HL-60 (cell line): ENCODE measurements around the gene PPP1R9A.

Experiments used
- DNase-seq, 2 experiments: peaks; one replicate each; pipeline ENCODE4 v3.0.0-alpha.2; 2010 to 2020; ENCODE audit warnings: low read depth in 1 of 2, low spot score in 1 of 2
- H3K27ac ChIP-seq: fragments of 250-450 bp; sonication (Bioruptor Pico); replicated peaks from 2 replicates; pipeline ENCODE4 v1.5.1; 2020; ENCODE audit warnings: mild to moderate bottlenecking, moderate library complexity
- H3K27me3 ChIP-seq: fragments of 250-450 bp; sonication (Bioruptor Pico); 2 replicates; pipeline ENCODE4 v1.5.1; 2021; ENCODE audit warnings: mild to moderate bottlenecking, moderate library complexity; ENCODE audit not compliant: insufficient read depth, poor library complexity, severe bottlenecking
- H3K4me3 ChIP-seq: replicated peaks from 2 replicates; pipeline ENCODE4 v1.5.1; 2011; ENCODE audit warnings: mild to moderate bottlenecking, control low read depth, low read length; ENCODE audit not compliant: insufficient read depth
- CTCF ChIP-seq: IDR thresholded peaks from one replicate; pipeline ENCODE4 v1.5.1; 2011; ENCODE audit warnings: low read length, control low read depth, inconsistent platforms; ENCODE audit not compliant: insufficient read depth
- GABPA ChIP-seq: IDR thresholded peaks from 2 replicates; pipeline ENCODE4 v1.6.1; 2012; ENCODE audit warnings: low read depth
- POLR2AphosphoS5 ChIP-seq: IDR thresholded peaks from 2 replicates; pipeline ENCODE4 v1.6.1; 2012; ENCODE audit warnings: low read depth
- REST ChIP-seq: IDR thresholded peaks from 2 replicates; pipeline ENCODE4 v1.6.1; 2012; ENCODE audit warnings: low read depth; ENCODE audit not compliant: insufficient replicate concordance
- SPI1 ChIP-seq: IDR thresholded peaks from 2 replicates; pipeline ENCODE4 v1.6.1; 2012; ENCODE audit warnings: low read depth, mild to moderate bottlenecking, borderline replicate concordance

Gene PPP1R9A

GRCh38 chr7:95066737-95067530 lies 159.5 kb downstream of the PPP1R9A start:
- Histone ChIP-seq H3K4me3 (no peak overlapping the region), H3K27me3 (no peaks in the 10 kb centered on the region), H3K27ac (no peak overlapping the region)
- TF ChIP-seq POLR2AphosphoS5 (no peak), SPI1 (no peak), CTCF (no peak), REST (no peak), GABPA (no peak)
- DNase-seq, result no peak

- no peak for DNase-seq
- no peaks in the 10 kb centered on the region for H3K27me3 ChIP-seq
- no peak overlapping the region for H3K4me3 ChIP-seq
- no peak overlapping the region for H3K27ac ChIP-seq
- no peak for TF ChIP-seq CTCF
- TF ChIP-seq REST, result no peak
- no peak for TF ChIP-seq GABPA
- no peak for TF ChIP-seq POLR2AphosphoS5
- TF ChIP-seq SPI1, result no peak
These were observed 181.3 kb downstream of the PPP1R9A start for GRCh38 chr7:95088536-95089215.

GRCh38 chr7:95089414-95090315 lies 182.3 kb downstream of the PPP1R9A start:
- H3K4me3 ChIP-seq, result no peak overlapping the region
- H3K27ac ChIP-seq, result no peak overlapping the region
- no peak for DNase-seq
- no peaks in the 10 kb centered on the region for H3K27me3 ChIP-seq
- no peak for TF ChIP-seq GABPA
- no peak for TF ChIP-seq CTCF
- TF ChIP-seq REST, result no peak
- TF ChIP-seq SPI1, result no peak
- TF ChIP-seq POLR2AphosphoS5, result no peak
